GM12878 (cell line): ENCODE measurements around the gene PUDP. TPM values are rescaled to one million over a fixed set of nuclear protein-coding genes. Genes with fewer than 3 reads are reported as not detected.

ENCODE experiments used
- ATAC-seq: fragments of 200-7000 bp; cut with Tn5 transposase; 3 replicates; pipeline ENCODE4 v1.9.1; 2020; ENCODE audit warnings: mild to moderate bottlenecking, moderate library complexity
- BruUV-seq: library from RNA; stranded (reverse); fragments of 400-500 nt; replicated peaks from 2 replicates; lab custom pipeline; 2021; lab: Mats Ljungman, UMichigan
- CTCF ChIA-PET: fragments of 300-600 bp; sonication (Branson Sonifier 250); formaldehyde crosslinking; extraction: SDS; loops from one replicate; lab custom pipeline; 2021; ENCODE audit warnings: inconsistent platforms; lab: Yijun Ruan, JAX
- POLR2A ChIA-PET: fragments of 350-600 bp; formaldehyde crosslinking; extraction: SDS; loops from one replicate; lab custom pipeline; 2021; ENCODE audit warnings: inconsistent platforms; lab: Charles Lee
- RAD21 ChIA-PET: fragments of 300-600 bp; sonication (Branson Sonifier 250); formaldehyde crosslinking; loops from one replicate; lab custom pipeline; 2023; ENCODE audit warnings: antibody characterized with exemption; ENCODE audit not compliant: unreplicated experiment; lab: Charles Lee
- SMC1A ChIA-PET: fragments of 300-600 bp; sonication (Branson Sonifier 250); formaldehyde crosslinking; loops from one replicate; lab custom pipeline; 2023; ENCODE audit not compliant: unreplicated experiment, uncharacterized antibody; lab: Charles Lee
- DNase-seq: peaks from one replicate; pipeline ENCODE4 v3.0.0-alpha.2; 2011; ENCODE audit warnings: low read depth, low spot score
- FAIRE-seq: peaks from 3 replicates; lab custom pipeline; 2011; peaks lifted over from hg19 to GRCh38; lab: Jason Lieb, UNC
- H2AFZ ChIP-seq: 2 replicates; pipeline ENCODE4 v1.6.0; 2011; ENCODE audit warnings: low read depth, low read length, control low read depth; ENCODE audit not compliant: control insufficient read depth
- H3K27ac ChIP-seq: 2 replicates; pipeline ENCODE4 v1.5.1; 2011; ENCODE audit warnings: control low read depth; ENCODE audit not compliant: control insufficient read depth, insufficient read depth
- H3K27me3 ChIP-seq, 2 experiments: replicated peaks in 1 of 2; 2 replicates each; pipeline versions ENCODE4 v1.6.0 to v1.6.1; 2011; ENCODE audit warnings: low read length in 1 of 2; ENCODE audit not compliant: control insufficient read depth in 2 of 2, insufficient read depth in 2 of 2
- H3K36me3 ChIP-seq, 2 experiments: 2 replicates each; pipeline ENCODE4 v1.5.1; 2011; ENCODE audit warnings: low read length in 1 of 2; ENCODE audit not compliant: control insufficient read depth in 2 of 2, insufficient read depth in 2 of 2
- H3K4me1 ChIP-seq: 2 replicates; pipeline ENCODE4 v1.6.1; 2011; ENCODE audit warnings: mild to moderate bottlenecking, low read length, moderate library complexity, mixed read lengths; ENCODE audit not compliant: control insufficient read depth, insufficient read depth
- H3K4me2 ChIP-seq: 2 replicates; pipeline ENCODE4 v1.6.0; 2011; ENCODE audit warnings: control low read depth; ENCODE audit not compliant: control insufficient read depth, insufficient read depth
- H3K4me3 ChIP-seq: fragments of 200-600 bp; sonication (generic); 2 replicates; pipeline ENCODE4 v1.5.1; 2016
- H3K79me2 ChIP-seq: 2 replicates; pipeline ENCODE4 v1.6.0; 2011; ENCODE audit warnings: low read length; ENCODE audit not compliant: control insufficient read depth, insufficient read depth
- H3K9ac ChIP-seq: 2 replicates; pipeline ENCODE4 v1.8.0; 2011; ENCODE audit warnings: low read length, control low read depth, mixed read lengths; ENCODE audit not compliant: control insufficient read depth, insufficient read depth
- H3K9me3 ChIP-seq: replicated peaks from 3 replicates; pipeline ENCODE4 v1.5.1; 2011; ENCODE audit warnings: mild to moderate bottlenecking, low read length; ENCODE audit not compliant: control insufficient read depth, insufficient read depth
- H4K20me1 ChIP-seq: 2 replicates; pipeline ENCODE4 v1.6.0; 2011; ENCODE audit not compliant: control insufficient read depth, insufficient read depth
- ASH2L ChIP-seq: fragments of 300-600, 200-600 bp; sonication (generic); IDR thresholded peaks from 2 replicates; pipeline ENCODE4 v1.6.1; 2017; ENCODE audit warnings: low read depth, mild to moderate bottlenecking, borderline replicate concordance
- CHD1 ChIP-seq: IDR thresholded peaks from 2 replicates; pipeline ENCODE4 v1.6.1; 2012; ENCODE audit warnings: low read depth, low read length, improper control_type of control experiment
- IKZF1 ChIP-seq: fragments of 450-650 bp; conservative IDR thresholded peaks from 2 replicates; pipeline ENCODE4 v1.6.1; 2017; ENCODE audit warnings: antibody characterized with exemption, mild to moderate bottlenecking
- RELA ChIP-seq: fragments of 450-650 bp; IDR thresholded peaks from 2 replicates; pipeline ENCODE4 v1.8.0; 2014; ENCODE audit warnings: borderline replicate concordance; ENCODE audit not compliant: partially characterized antibody
- STAT1 ChIP-seq: fragments of 450-650 bp; conservative IDR thresholded peaks from 2 replicates; pipeline ENCODE4 v1.6.1; 2014; ENCODE audit warnings: antibody characterized with exemption, mild to moderate bottlenecking
- STAT3 ChIP-seq: IDR thresholded peaks from 2 replicates; pipeline ENCODE4 v1.6.1; 2011; ENCODE audit warnings: low read depth, low read length, improper control_type of control experiment
- ZNF217 ChIP-seq: fragments of 450-650 bp; IDR thresholded peaks from 2 replicates; pipeline ENCODE4 v1.6.1; 2017; ENCODE audit warnings: antibody characterized with exemption, mild to moderate bottlenecking
- ZNF622 ChIP-seq: fragments of 450-650 bp; IDR thresholded peaks from 2 replicates; pipeline ENCODE4 v1.6.1; 2017; ENCODE audit warnings: mild to moderate bottlenecking, inconsistent platforms
- WGBS: methylation state at CpG from one replicate; pipeline ENCODE4 v1.1.6; 2016; ENCODE audit warnings: low lambda C conversion rate; ENCODE audit not compliant: insufficient replicate concordance, insufficient coverage; ENCODE audit errors: missing lambda C conversion rate; 5-methylcytosine and 5-hydroxymethylcytosine counted together
- in situ Hi-C: fragments of 300-500 bp; cut with MboI; formaldehyde crosslinking; loops from 9 replicates; pipeline ENCODE4 v1.14.3; 2018; ENCODE audit warnings: mixed read lengths
- intact Hi-C: fragments of 100-400 bp; cut with micrococcal nuclease; formaldehyde crosslinking; loops from one replicate; pipeline ENCODE4 v1.14.2; 2022; ENCODE audit not compliant: unreplicated experiment
- polyA plus RNA-seq, 11 experiments: library from polyadenylated mRNA; depleted of rRNA in 4 of 11; unstranded in 6 of 11; stranded (reverse) in 5 of 11; fragments of >200 nt; fragmentation: Nextera tagmentation in 4 of 11; fragmentation: Illumina TruSeq in 1 of 11; extraction: Ambion mirVana in 4 of 11; extraction: Trizol in 1 of 11; gene quantifications; 1 replicate in 1 of 11; 2 replicates in 10 of 11; pipeline versions ENCODE4 v1.2.1 to v1.2.3, GENCODE V29; 2011 to 2016; ENCODE audit warnings: inconsistent platforms in 2 of 11, missing spikeins in 2 of 11, low read depth in 1 of 11
- total RNA-seq, 4 experiments: library from RNA; depleted of rRNA in 3 of 4; stranded (reverse); fragments of >200 nt in 3 of 4; fragmentation: Illumina TruSeq in 1 of 4; extraction: Trizol in 1 of 4; gene quantifications; 2 replicates each; pipeline versions ENCODE4 v1.2.1 to v1.2.3, GENCODE V29; 2013 to 2021
- TF ChIP-seq, protein P1 (sequence below): fragments of 450-650 bp; formaldehyde crosslinking; IDR thresholded peaks from 2 replicates; pipeline ENCODE4 v1.4.0; 2022; ENCODE audit warnings: mild to moderate bottlenecking, moderate library complexity
- TF ChIP-seq, protein P2 (sequence below): fragments of 450-650 bp; IDR thresholded peaks from 2 replicates; pipeline ENCODE4 v1.6.1; 2017; ENCODE audit warnings: low read depth, mild to moderate bottlenecking, moderate library complexity

Gene PUDP
- total and polyA plus RNA-seq, 10 of the 15 experiments (the other 5 are each of a cell fraction or from before 2014, with no cell fraction given), result 30.8 to 83.5 (median 61.7) TPM

GRCh38 chrX:7188672-7189071 is 40.7 kb upstream of the PUDP start (continued):
- no peak for TF ChIP-seq ASH2L
- TF ChIP-seq STAT3, result no peak
- TF ChIP-seq, all 136 proteins: peak for 0

- ATAC-seq, result no peak
- WGBS, result 79% methylated on average over 3 of the region's 3 CpGs
- no peak for DNase-seq
- no peaks in the 10 kb centered on the region for H3K4me1 ChIP-seq
- H3K79me2 ChIP-seq, result no peaks in the 10 kb centered on the region
- no peak overlapping the region for H3K27ac ChIP-seq
- RAD21 ChIA-PET, result no interaction called here
- intact Hi-C loops, result no loop called here
- FAIRE-seq, result no peak
- H3K4me2 ChIP-seq, result no peak overlapping the region
- H3K9ac ChIP-seq, result no peak overlapping the region
- no peaks in the 10 kb centered on the region for H4K20me1 ChIP-seq
- no peak overlapping the region for H3K4me3 ChIP-seq
- H3K27me3 ChIP-seq, result no peaks in the 10 kb centered on the region
- SMC1A ChIA-PET, result no interaction called here
- CTCF ChIA-PET, result no interaction called here
- no peak overlapping the region for H2AFZ ChIP-seq
- no peaks in the 10 kb centered on the region for H3K9me3 ChIP-seq
- POLR2A ChIA-PET, result no interaction called here
- BruUV-seq, result no TSS peak
- H3K36me3 ChIP-seq, result no peaks in the 10 kb centered on the region; a peak in 1 of 4 replicates
- TF ChIP-seq IKZF1 (no peak), RELA (no peak), CHD1 (no peak)
- in situ Hi-C loops, result no loop called here
Measured at GRCh38 chrX:7184816-7185215, 36.9 kb upstream of the PUDP start.

- H3K79me2 ChIP-seq, result no peaks in the 10 kb centered on the region
- H4K20me1 ChIP-seq, result no peaks in the 10 kb centered on the region
- intact Hi-C loops (no loop called here), in situ Hi-C loops (no loop called here)
- ChIA-PET SMC1A (interaction anchor here (0.6 to 1.6 kb wide), 3 partner anchors 45 to 739 kb away, joined by 4 to 5 read pairs (median 5); no protein-coding TSS in a partner anchor), CTCF (interaction anchor here (1.1 to 2.3 kb wide), 3 partner anchors 8 to 64 kb away, joined by 3 to 10 read pairs (median 3); no protein-coding TSS in a partner anchor), POLR2A (no interaction called here), RAD21 (no interaction called here)
- H2AFZ ChIP-seq, result no peak overlapping the region
- no peaks in the 10 kb centered on the region; a peak in 1 of 4 replicates for H3K36me3 ChIP-seq
- ATAC-seq (no peak), DNase-seq (no peak), FAIRE-seq (no peak)
- no peaks in the 10 kb centered on the region for H3K9me3 ChIP-seq
- H3K27ac ChIP-seq, result no peak overlapping the region
- no peak overlapping the region for H3K4me3 ChIP-seq
- no TSS peak for BruUV-seq
- no peaks in the 10 kb centered on the region for H3K4me1 ChIP-seq
- no peaks in the 10 kb centered on the region for H3K27me3 ChIP-seq
- H3K9ac ChIP-seq, result no peak overlapping the region
- WGBS, result 50% methylated on average over 2 of the region's 2 CpGs
- no peak overlapping the region for H3K4me2 ChIP-seq
- no peak for TF ChIP-seq STAT1
- no peak for TF ChIP-seq ZNF217
- TF ChIP-seq, protein P1, sequence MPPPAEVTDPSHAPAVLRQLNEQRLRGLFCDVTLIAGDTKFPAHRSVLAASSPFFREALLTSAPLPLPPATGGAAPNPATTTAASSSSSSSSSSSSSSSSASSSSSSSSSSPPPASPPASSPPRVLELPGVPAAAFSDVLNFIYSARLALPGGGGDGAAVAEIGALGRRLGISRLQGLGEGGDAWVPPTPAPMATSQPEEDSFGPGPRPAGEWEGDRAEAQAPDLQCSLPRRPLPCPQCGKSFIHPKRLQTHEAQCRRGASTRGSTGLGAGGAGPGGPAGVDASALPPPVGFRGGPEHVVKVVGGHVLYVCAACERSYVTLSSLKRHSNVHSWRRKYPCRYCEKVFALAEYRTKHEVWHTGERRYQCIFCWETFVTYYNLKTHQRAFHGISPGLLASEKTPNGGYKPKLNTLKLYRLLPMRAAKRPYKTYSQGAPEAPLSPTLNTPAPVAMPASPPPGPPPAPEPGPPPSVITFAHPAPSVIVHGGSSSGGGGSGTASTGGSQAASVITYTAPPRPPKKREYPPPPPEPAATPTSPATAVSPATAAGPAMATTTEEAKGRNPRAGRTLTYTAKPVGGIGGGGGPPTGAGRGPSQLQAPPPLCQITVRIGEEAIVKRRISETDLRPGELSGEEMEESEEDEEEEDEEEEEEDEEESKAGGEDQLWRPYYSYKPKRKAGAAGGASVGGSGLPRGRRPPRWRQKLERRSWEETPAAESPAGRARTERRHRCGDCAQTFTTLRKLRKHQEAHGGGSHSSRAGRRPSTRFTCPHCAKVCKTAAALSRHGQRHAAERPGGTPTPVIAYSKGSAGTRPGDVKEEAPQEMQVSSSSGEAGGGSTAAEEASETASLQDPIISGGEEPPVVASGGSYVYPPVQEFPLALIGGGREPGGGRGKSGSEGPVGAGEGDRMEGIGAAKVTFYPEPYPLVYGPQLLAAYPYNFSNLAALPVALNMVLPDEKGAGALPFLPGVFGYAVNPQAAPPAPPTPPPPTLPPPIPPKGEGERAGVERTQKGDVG (CRISPR knock-in tag), result no peak
- no peak for TF ChIP-seq ZNF622
- TF ChIP-seq, protein P2, sequence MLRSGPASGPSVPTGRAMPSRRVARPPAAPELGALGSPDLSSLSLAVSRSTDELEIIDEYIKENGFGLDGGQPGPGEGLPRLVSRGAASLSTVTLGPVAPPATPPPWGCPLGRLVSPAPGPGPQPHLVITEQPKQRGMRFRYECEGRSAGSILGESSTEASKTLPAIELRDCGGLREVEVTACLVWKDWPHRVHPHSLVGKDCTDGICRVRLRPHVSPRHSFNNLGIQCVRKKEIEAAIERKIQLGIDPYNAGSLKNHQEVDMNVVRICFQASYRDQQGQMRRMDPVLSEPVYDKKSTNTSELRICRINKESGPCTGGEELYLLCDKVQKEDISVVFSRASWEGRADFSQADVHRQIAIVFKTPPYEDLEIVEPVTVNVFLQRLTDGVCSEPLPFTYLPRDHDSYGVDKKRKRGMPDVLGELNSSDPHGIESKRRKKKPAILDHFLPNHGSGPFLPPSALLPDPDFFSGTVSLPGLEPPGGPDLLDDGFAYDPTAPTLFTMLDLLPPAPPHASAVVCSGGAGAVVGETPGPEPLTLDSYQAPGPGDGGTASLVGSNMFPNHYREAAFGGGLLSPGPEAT, result no peak
Measured at GRCh38 chrX:7179446-7179845, 31.5 kb upstream of the PUDP start.
